NK-92 treated with Interleukin-12 subunit alpha and Interleukin-12 subunit beta, amount 100 ng/mL, for 24 hours (cell line): ENCODE results near the gene RASGRP3.
A peak's percentile ranks its signal among the peaks of the same experiment; 100 is the strongest.

ENCODE experiments used
- DNase-seq: peaks from one replicate; lab custom pipeline; 2025; lab: John Stamatoyannopoulos, UW

The RASGRP3 gene

GRCh38 chr2:33581872-33582271 lies 105.4 kb downstream of the RASGRP3 start:
- no peak for DNase-seq

GRCh38 chr2:33583194-33583938 lies 106.9 kb downstream of the RASGRP3 start:
- DNase-seq = no peak

DNA sequence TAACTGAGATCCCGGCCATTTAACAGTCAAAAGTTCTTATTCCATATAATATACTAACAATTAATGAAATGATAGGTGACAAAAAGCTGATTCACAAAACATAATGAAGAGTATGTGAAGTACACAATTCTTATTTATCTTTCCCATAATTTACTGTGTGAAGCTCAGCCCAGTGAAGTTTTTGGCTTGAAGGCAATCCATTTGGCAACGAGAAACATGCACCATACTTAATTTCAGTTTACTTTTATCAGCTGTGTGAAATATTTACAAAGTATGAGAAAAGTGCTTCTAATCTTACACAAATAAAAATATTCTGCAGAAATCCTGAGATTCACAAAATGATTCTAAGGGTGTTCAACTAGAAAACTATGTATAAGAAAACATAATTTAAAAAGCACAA lies 110.3 kb downstream of the RASGRP3 start:
- no peak for DNase-seq

DNA sequence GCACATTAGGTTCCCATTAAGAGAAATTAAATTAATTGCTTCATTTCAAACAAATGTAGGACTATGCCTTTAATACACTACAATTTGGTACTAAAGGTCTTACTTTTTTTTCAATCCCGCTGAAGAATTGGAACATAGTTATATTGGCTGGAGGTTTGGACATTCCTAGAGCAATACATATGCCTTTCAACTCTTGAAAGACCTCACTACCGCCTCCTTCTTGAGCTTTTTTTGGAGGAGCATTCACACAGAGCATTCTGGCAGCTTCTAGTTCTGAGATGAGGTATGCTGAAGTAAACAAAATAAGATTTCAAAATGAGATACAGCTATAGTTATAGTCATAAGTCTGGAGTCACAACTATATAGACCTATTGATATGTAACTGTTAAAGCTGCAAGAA lies 111.8 kb downstream of the RASGRP3 start:
- DNase-seq = no peak

GRCh38 chr2:33589444-33589843 lies 113.0 kb downstream of the RASGRP3 start:
- no peak for DNase-seq

DNA sequence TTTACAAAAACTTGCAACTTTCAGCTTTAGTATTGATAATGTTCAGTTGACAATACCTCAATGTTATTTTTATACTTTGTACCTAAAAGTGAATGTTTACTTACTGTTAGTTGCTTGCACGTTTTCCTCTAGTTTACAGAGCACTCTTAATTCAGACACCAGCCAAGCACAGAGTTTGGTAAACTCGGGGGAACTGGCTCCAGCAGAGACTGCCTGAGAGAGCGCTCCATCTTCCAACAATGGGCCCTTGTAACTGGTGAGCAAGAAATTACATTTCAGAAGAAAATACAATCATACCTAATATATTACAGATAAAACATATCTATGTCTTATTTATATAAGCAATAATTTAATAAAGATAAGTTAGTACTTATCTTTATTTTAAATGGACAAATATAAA lies 118.9 kb downstream of the RASGRP3 start:
- no peak for DNase-seq

GRCh38 chr2:33597026-33597425 lies 120.6 kb downstream of the RASGRP3 start:
- no peak for DNase-seq

DNA sequence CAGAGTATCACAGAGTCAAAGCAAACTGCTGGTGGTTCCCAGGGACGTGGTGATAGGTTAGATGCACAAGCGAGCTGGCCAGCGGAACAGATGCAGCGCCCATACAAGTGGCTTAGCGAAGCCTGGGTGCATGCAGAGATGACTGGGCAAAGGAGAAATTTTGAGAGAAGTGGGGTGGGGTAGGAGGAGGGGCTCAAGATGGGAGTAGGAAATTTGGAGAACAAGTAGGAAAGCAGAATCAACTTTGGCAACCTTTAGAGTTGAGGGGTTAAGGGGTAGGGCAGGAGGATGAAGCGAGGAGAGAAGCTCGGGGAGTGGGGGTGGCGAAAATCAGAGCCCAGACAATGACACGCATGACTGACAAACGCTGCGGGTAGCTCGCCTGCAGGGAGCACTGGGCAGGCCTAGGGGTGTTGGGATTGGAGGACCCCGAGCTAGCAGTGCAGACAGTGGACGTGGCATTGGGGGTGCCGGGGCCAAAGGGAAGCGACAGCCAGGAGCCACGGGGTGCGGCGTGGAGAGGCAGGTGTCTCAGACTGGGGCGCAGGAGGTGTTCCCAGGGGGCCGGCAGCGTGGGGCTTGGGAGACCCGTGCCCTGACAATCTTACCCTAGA lies 122.2 kb downstream of the RASGRP3 start:
- no peak for DNase-seq

DNA sequence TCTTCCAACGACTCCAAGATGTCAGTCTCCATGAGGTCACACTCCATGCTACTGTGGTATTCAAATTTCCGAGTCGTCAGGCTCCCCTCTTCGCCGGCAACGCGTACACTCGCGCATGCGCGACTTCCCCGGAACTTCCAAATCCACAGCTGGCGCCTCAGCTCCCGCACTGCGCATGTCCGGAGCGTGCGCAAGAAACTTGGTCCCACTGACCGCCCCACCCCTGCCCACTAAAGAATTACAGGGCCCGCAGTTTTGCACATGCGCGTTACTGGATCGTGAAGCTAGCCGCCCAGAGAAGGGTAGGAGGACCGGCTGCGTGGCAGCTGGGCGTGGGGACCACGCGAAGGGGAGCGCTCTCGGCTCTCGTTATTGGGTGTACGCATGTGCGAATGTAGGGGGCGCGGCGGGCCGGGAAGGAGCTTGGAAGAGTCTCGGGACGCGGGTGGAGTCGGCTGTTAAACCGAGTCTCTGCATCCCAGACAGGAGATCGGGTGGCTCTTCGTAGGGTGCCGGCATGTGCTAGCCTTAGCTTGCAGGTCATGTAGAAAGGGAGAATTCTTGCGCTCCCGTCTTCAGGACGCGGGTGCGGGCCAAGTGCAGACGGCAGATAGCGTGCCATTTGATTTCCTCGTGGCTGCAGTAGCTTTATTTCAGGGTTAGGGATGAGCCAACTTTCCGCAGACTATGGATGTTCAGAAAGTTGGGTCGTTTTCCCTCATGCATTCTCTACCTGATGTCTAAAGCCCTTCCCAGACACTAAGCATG lies 122.9 kb downstream of the RASGRP3 start, which contains the start of gene FAM98A:
FAM98A (minus strand) TSS at position 125 of the 768 bp plus-strand sequence; CDS start at position 47, 78 bp downstream.
- peak; percentile 97 for DNase-seq

- no peak for DNase-seq
These were observed 123.4 kb downstream of the RASGRP3 start for GRCh38 chr2:33599943-33600192.

DNA sequence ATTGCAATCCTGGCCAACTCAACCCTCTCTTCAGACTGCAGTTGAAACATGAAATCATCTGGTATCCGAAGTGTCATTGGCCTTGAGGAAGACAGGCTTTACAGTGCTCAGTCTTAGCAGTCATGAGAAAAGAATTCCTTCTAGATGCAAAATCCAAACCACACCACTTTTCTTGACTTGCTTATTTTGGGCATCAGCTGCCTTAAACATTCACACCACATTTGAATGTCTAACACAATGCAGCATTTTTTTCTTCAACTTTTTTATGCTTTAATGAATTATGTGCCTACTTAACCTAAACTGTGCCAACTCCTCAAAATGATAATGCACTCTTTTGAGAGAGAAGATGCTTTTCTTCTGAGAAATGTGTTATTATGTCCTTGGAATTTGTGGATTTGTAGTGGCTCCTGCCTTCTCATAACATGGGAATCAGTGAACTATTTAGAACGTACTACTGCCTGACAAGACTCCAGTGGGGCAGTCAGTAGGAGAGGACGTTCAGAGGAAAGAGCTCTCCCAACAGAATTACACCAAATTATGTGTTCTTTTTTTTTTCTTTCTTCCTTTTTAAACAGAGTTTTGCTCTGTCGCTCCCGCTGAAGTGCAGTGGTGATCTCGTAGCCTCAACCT lies 125.9 kb downstream of the RASGRP3 start:
- no peak for DNase-seq

- no peak for DNase-seq
These were observed 127.0 kb downstream of the RASGRP3 start for GRCh38 chr2:33603416-33603815.

GRCh38 chr2:33605056-33605455 lies 128.6 kb downstream of the RASGRP3 start:
- no peak for DNase-seq

GRCh38 chr2:33606100-33606499 lies 129.7 kb downstream of the RASGRP3 start:
- DNase-seq = no peak

DNA sequence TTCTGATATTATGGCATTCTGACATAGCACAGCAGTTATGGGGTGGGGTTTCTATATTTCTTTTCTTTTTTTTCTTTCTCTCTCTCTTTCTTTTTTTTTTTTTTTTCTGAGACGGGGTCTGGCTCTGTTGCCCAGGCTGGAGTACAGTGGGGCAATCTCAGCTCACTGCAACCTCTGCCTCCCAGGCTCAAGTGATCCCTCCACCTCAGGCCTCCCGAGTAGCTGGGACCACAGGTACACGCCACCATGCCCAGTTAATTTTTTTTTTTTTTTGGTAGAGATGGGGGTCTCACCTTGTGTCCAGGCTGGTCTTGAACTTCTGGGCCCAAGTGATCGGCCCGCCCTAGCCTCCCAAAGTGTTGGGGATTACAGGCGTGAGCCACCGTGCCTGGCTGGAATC lies 130.2 kb downstream of the RASGRP3 start:
- DNase-seq = no peak

DNA sequence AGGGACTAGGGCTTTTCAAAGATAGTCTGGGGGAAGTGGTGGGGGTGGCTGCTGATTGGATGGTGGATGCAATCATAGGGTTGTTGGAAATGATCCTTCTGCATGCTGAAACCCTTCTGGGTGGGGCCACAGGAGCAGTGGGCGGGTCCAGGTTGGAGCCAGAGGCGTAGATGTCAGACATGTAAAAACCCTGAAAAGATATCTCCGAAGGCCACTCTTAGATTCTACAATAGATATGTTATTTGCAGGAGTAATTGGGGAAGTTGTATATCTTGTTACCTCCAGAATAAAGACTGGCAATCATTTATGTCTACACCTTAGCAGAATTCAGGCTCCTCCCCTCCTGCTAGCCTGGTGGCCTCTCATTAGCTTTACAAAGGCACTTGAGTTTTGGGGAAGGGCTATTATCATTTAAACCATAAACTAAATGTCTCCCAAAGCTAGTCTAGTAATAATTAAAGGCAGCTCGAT lies 130.8 kb downstream of the RASGRP3 start:
- DNase-seq = no peak

- no peak for DNase-seq
These were observed 131.5 kb downstream of the RASGRP3 start for GRCh38 chr2:33607905-33608304.

GRCh38 chr2:33614190-33614589 lies 137.7 kb downstream of the RASGRP3 start:
- no peak for DNase-seq
